ENCODE data around the gene KCNAB1.
"Not testable (repeated sequence)": the region's sequence is repeated elsewhere in the genome, so short reads cannot be mapped to it uniquely, and the experiment has no call there.

The KCNAB1 gene

GRCh38 chr3:156271995-156272719 lies 151.8 kb downstream of the KCNAB1 start:
- no peak for DNase-seq (ENCODE audit: low read depth, low spot score)

GRCh38 chr3:156273111-156273694 lies 152.8 kb downstream of the KCNAB1 start:
- DNase-seq (ENCODE audit: low read depth, low spot score): no peak

GRCh38 chr3:156274791-156275190 lies 154.4 kb downstream of the KCNAB1 start:
- no peak for DNase-seq (ENCODE audit: low read depth, low spot score)

- not testable (repeated sequence) for DNase-seq (ENCODE audit: low read depth, low spot score)
Observed at GRCh38 chr3:156284637-156285036, 164.3 kb downstream of the KCNAB1 start.

- no peak for DNase-seq (ENCODE audit: low read depth, low spot score)
Observed at GRCh38 chr3:156285626-156286025, 165.2 kb downstream of the KCNAB1 start.

- no peak for DNase-seq (ENCODE audit: low read depth, low spot score)
Observed at GRCh38 chr3:156290924-156291271, 170.5 kb downstream of the KCNAB1 start.

- DNase-seq (ENCODE audit: low read depth, low spot score): no peak
Observed at GRCh38 chr3:156291272-156292123, 171.1 kb downstream of the KCNAB1 start.

- DNase-seq (ENCODE audit: low read depth, low spot score): no peak
Observed at GRCh38 chr3:156293566-156293965, 173.2 kb downstream of the KCNAB1 start.

- no peak for DNase-seq (ENCODE audit: low read depth, low spot score)
Observed at GRCh38 chr3:156297582-156297981, 177.2 kb downstream of the KCNAB1 start.

GRCh38 chr3:156298014-156298413 lies 177.6 kb downstream of the KCNAB1 start:
- DNase-seq (ENCODE audit: low read depth, low spot score): no peak

- DNase-seq (ENCODE audit: low read depth, low spot score): no peak
Observed at GRCh38 chr3:156298938-156299337, 178.6 kb downstream of the KCNAB1 start.

GRCh38 chr3:156299569-156299968 lies 179.2 kb downstream of the KCNAB1 start:
- DNase-seq (ENCODE audit: low read depth, low spot score): no peak

GRCh38 chr3:156300371-156300770 lies 180.0 kb downstream of the KCNAB1 start:
- DNase-seq (ENCODE audit: low read depth, low spot score): no peak

- DNase-seq (ENCODE audit: low read depth, low spot score): no peak
Observed at GRCh38 chr3:156300929-156301840, 180.8 kb downstream of the KCNAB1 start.

- DNase-seq (ENCODE audit: low read depth, low spot score): no peak
Observed at GRCh38 chr3:156303001-156303707, 182.8 kb downstream of the KCNAB1 start.

GRCh38 chr3:156304406-156304805 lies 184.0 kb downstream of the KCNAB1 start:
- DNase-seq (ENCODE audit: low read depth, low spot score): no peak

GRCh38 chr3:156305672-156306071 lies 185.3 kb downstream of the KCNAB1 start:
- DNase-seq (ENCODE audit: low read depth, low spot score): no peak

- DNase-seq (ENCODE audit: low read depth, low spot score): peak; percentile 13
Observed at GRCh38 chr3:156307704-156308103, 187.3 kb downstream of the KCNAB1 start.

- no peak for DNase-seq (ENCODE audit: low read depth, low spot score)
Observed at GRCh38 chr3:156311431-156311830, 191.1 kb downstream of the KCNAB1 start.

GRCh38 chr3:156311930-156312329 lies 191.6 kb downstream of the KCNAB1 start:
- DNase-seq (ENCODE audit: low read depth, low spot score): no peak

GRCh38 chr3:156316076-156316475 lies 195.7 kb downstream of the KCNAB1 start:
- no peak for DNase-seq (ENCODE audit: low read depth, low spot score)
